GM23338 (cell line): Measurements from ENCODE around the gene GNPTG. TPM values are rescaled to one million over a fixed set of nuclear protein-coding genes. Genes with fewer than 3 reads are reported as not detected.
A peak's percentile ranks its signal among the peaks of the same experiment; 100 is the strongest.

Experiments used
- ATAC-seq: fragments of 200-7000 bp; cut with Tn5 transposase; 3 replicates; pipeline ENCODE4 v1.9.1; 2020
- DNase-seq: peaks from one replicate; pipeline ENCODE4 v3.0.0-alpha.2; 2015; ENCODE audit warnings: low spot score
- H2AFZ ChIP-seq: fragments of 200-600 bp; sonication (generic); 2 replicates; pipeline ENCODE4 v1.8.0; 2016; ENCODE audit warnings: antibody characterized with exemption, mild to moderate bottlenecking, moderate library complexity
- H3F3A ChIP-seq: fragments of 200-600 bp; sonication (generic); replicated peaks from 2 replicates; pipeline ENCODE4 v1.8.0; 2017; ENCODE audit warnings: antibody characterized with exemption, mixed run types, low read depth
- H3K27ac ChIP-seq: fragments of 200-600 bp; sonication (generic); 2 replicates; pipeline ENCODE4 v1.6.1; 2016; ENCODE audit warnings: low read depth
- H3K27me3 ChIP-seq: fragments of 200-600 bp; sonication (generic); 2 replicates; pipeline ENCODE4 v1.8.0; 2016; ENCODE audit warnings: mild to moderate bottlenecking, mixed run types, moderate library complexity; ENCODE audit not compliant: insufficient read depth
- H3K36me3 ChIP-seq: fragments of 200-600 bp; sonication (generic); 2 replicates; pipeline ENCODE4 v1.8.0; 2016; ENCODE audit warnings: mild to moderate bottlenecking; ENCODE audit not compliant: insufficient read depth
- H3K4me1 ChIP-seq: fragments of 200-600 bp; sonication (generic); 2 replicates; pipeline ENCODE4 v1.8.0; 2016; ENCODE audit warnings: mild to moderate bottlenecking, moderate library complexity; ENCODE audit not compliant: insufficient read depth
- H3K4me2 ChIP-seq: fragments of 200-600 bp; sonication (generic); 2 replicates; pipeline ENCODE4 v1.7.1; 2017; ENCODE audit warnings: mixed run types
- H3K4me3 ChIP-seq: fragments of 200-600 bp; sonication (generic); 2 replicates; pipeline ENCODE4 v1.6.1; 2016; ENCODE audit warnings: mixed run types
- H3K79me2 ChIP-seq: fragments of 200-600 bp; sonication (generic); replicated peaks from 2 replicates; pipeline ENCODE4 v1.8.0; 2017; ENCODE audit warnings: mild to moderate bottlenecking; ENCODE audit not compliant: insufficient read depth
- H3K9me2 ChIP-seq: fragments of 200-600 bp; sonication (generic); 2 replicates; pipeline ENCODE4 v1.8.0; 2017; ENCODE audit not compliant: insufficient read depth
- H4K20me1 ChIP-seq: fragments of 200-600 bp; sonication (generic); replicated peaks from 2 replicates; pipeline ENCODE4 v1.8.0; 2017; ENCODE audit warnings: mild to moderate bottlenecking; ENCODE audit not compliant: insufficient read depth
- H3K27ac Mint-ChIP-seq: 2 replicates; pipeline ENCODE4 v1.8.0; 2020; ENCODE audit warnings: inconsistent platforms, mild to moderate bottlenecking, moderate library complexity, mixed read lengths
- H3K27me3 Mint-ChIP-seq: 3 replicates; pipeline ENCODE4 v1.8.0; 2022; ENCODE audit warnings: low read depth, mild to moderate bottlenecking, moderate library complexity, mixed read lengths, inconsistent platforms; ENCODE audit not compliant: insufficient read depth, poor library complexity
- H3K36me3 Mint-ChIP-seq: 3 replicates; pipeline ENCODE4 v1.8.0; 2021; ENCODE audit warnings: low read depth, mild to moderate bottlenecking, inconsistent platforms, moderate library complexity, mixed read lengths
- H3K4me1 Mint-ChIP-seq: 3 replicates; pipeline ENCODE4 v1.8.0; 2020; ENCODE audit warnings: mild to moderate bottlenecking, inconsistent platforms, mixed read lengths
- H3K4me3 Mint-ChIP-seq: 3 replicates; pipeline ENCODE4 v1.8.0; 2021; ENCODE audit warnings: moderate library complexity, mild to moderate bottlenecking, inconsistent platforms, mixed read lengths
- H3K9me3 Mint-ChIP-seq: 3 replicates; pipeline ENCODE4 v1.8.0; 2020; ENCODE audit warnings: moderate library complexity, mild to moderate bottlenecking, inconsistent platforms, mixed read lengths
- CREB1 ChIP-seq: fragments of 250-450 bp; sonication (Bioruptor Pico); IDR thresholded peaks from 2 replicates; pipeline ENCODE4 v1.5.0; 2020; ENCODE audit warnings: low read depth, mild to moderate bottlenecking, moderate library complexity
- CTCF ChIP-seq, 2 experiments: fragments of 200-600 bp in 1 of 2; sonication (generic) in 1 of 2; conservative IDR thresholded peaks; 2 replicates each; pipeline versions ENCODE4 v1.5.1 to v1.6.1; 2016 to 2017; ENCODE audit warnings: antibody characterized with exemption in 2 of 2, low read depth in 2 of 2, mild to moderate bottlenecking in 2 of 2, moderate library complexity in 1 of 2
- ETS1 ChIP-seq: IDR thresholded peaks from 2 replicates; pipeline ENCODE4 v1.6.1; 2016; ENCODE audit warnings: antibody characterized with exemption
- EZH2 ChIP-seq: fragments of 200-600 bp; sonication (generic); IDR thresholded peaks from one replicate; pipeline ENCODE4 v1.8.0; 2017; ENCODE audit warnings: antibody characterized with exemption, mild to moderate bottlenecking, low read depth; ENCODE audit not compliant: unreplicated experiment
- EZH2phosphoT487 ChIP-seq: fragments of 200-600 bp; sonication (generic); IDR thresholded peaks from one replicate; pipeline ENCODE4 v1.8.1; 2018; ENCODE audit warnings: antibody characterized with exemption; ENCODE audit not compliant: unreplicated experiment
- NANOG ChIP-seq: IDR thresholded peaks from 2 replicates; pipeline ENCODE4 v1.6.1; 2016; ENCODE audit warnings: antibody characterized with exemption, borderline replicate concordance
- POLR2AphosphoS5 ChIP-seq: IDR thresholded peaks from 2 replicates; pipeline ENCODE4 v1.6.1; 2016; ENCODE audit warnings: antibody characterized with exemption, low read depth
- STAT1 ChIP-seq: IDR thresholded peaks from one replicate; pipeline ENCODE4 v1.6.1; 2016; ENCODE audit warnings: antibody characterized with exemption; ENCODE audit not compliant: unreplicated experiment
- ZNF114 ChIP-seq: fragments of 250-450 bp; sonication (Bioruptor Pico); IDR thresholded peaks from 2 replicates; pipeline ENCODE4 v1.5.0; 2020; ENCODE audit warnings: mild to moderate bottlenecking, moderate library complexity
- ZNF331 ChIP-seq: fragments of 250-450 bp; sonication (Bioruptor Pico); IDR thresholded peaks from 2 replicates; pipeline ENCODE4 v1.5.0; 2020; ENCODE audit warnings: low read depth, mild to moderate bottlenecking, moderate library complexity
- ZNF462 ChIP-seq: fragments of 250-450 bp; sonication (Bioruptor Pico); IDR thresholded peaks from 2 replicates; pipeline ENCODE4 v1.5.0; 2020; ENCODE audit warnings: mild to moderate bottlenecking, moderate library complexity
- polyA plus RNA-seq: library from polyadenylated mRNA; unstranded; fragments of >200 nt; fragmentation: Nextera tagmentation; extraction: Ambion mirVana; gene quantifications from 2 replicates; pipeline ENCODE4 v1.2.1, GENCODE V29; 2016
- total RNA-seq: library from RNA; depleted of rRNA; stranded (reverse); fragments of >200 nt; shearing (Covaris generic); gene quantifications from 2 replicates; pipeline ENCODE4 v1.2.3, GENCODE V29; 2014

Gene GNPTG
- total and polyA plus RNA-seq, 2 experiments from 2014 or later = 23.3 to 41.0 TPM

- Histone ChIP-seq H3K4me2 (peak overlapping the region; percentile 91), H3K9me2 (no peaks in the 10 kb centered on the region), H3K4me1 (peaks cover 16% of the 10 kb centered on the region), H3F3A (peaks cover 4% of the 10 kb centered on the region), H3K4me3 (peak overlapping the region; percentile 86), H3K36me3 (no peaks in the 10 kb centered on the region), H3K27ac (no peak overlapping the region), H3K27me3 (no peaks in the 10 kb centered on the region), H3K79me2 (peaks cover 25% of the 10 kb centered on the region), H4K20me1 (peaks cover 6% of the 10 kb centered on the region), H2AFZ (peak overlapping the region; percentile 63)
- Mint-ChIP-seq H3K36me3 (peaks cover 5% of the 10 kb centered on the region; the same call in 1 of the 3 replicates), H3K27ac (peak overlapping the region; percentile 77; the same call in 1 of the 2 replicates), H3K9me3 (no peaks in the 10 kb centered on the region), H3K27me3 (peaks cover 10% of the 10 kb centered on the region), H3K4me3 (peak overlapping the region; percentile 86), H3K4me1 (peaks cover 16% of the 10 kb centered on the region)
- no peak for TF ChIP-seq EZH2phosphoT487
- 0 out of 4 replicates have a peak, but pooled peaks of 1 of the 2 experiments have one; percentile 7 for TF ChIP-seq CTCF (conservative IDR thresholded peaks at IDR 0.05; ENCODE audit: low read depth in 2 of 2)
- peak; percentile 69 for TF ChIP-seq POLR2AphosphoS5
- DNase-seq = peak; percentile 83
- peak; percentile 75 for ATAC-seq
Measured at GRCh38 chr16:1379304-1380076, 27.8 kb downstream of the GNPTG start.

- peaks cover 16% of the 10 kb centered on the region for H3K4me1 ChIP-seq
- peaks cover 16% of the 10 kb centered on the region for H3K4me1 Mint-ChIP-seq
- no peak for TF ChIP-seq STAT1
- no peak for TF ChIP-seq ZNF462
- TF ChIP-seq EZH2 = no peak
- TF ChIP-seq ETS1 = no peak
- no peak for TF ChIP-seq ZNF114 (CRISPR knock-in tag)
- no peak for TF ChIP-seq EZH2phosphoT487
- TF ChIP-seq POLR2AphosphoS5 = no peak
- no peak for TF ChIP-seq CREB1 (CRISPR knock-in tag)
- TF ChIP-seq NANOG = no peak
- TF ChIP-seq ZNF331 (CRISPR knock-in tag) = no peak
Measured at GRCh38 chr16:1380195-1380594, 28.5 kb downstream of the GNPTG start.

More at GRCh38 chr16:1380195-1380594, 28.5 kb downstream of the GNPTG start:
- Histone ChIP-seq H3K36me3 (no peaks in the 10 kb centered on the region), H3K27ac (no peak overlapping the region), H4K20me1 (peaks cover 6% of the 10 kb centered on the region), H3K9me2 (no peaks in the 10 kb centered on the region), H3K27me3 (no peaks in the 10 kb centered on the region), H3F3A (peaks cover 4% of the 10 kb centered on the region), H3K4me2 (peak overlapping the region; percentile 82), H3K79me2 (peaks cover 25% of the 10 kb centered on the region), H2AFZ (peak overlapping the region; percentile 63), H3K4me3 (peak overlapping the region; percentile 86)
- DNase-seq (no peak), ATAC-seq (peak; percentile 16)
- peak overlapping the region; percentile 86 for H3K4me3 Mint-ChIP-seq
- H3K36me3 Mint-ChIP-seq = peaks cover 5% of the 10 kb centered on the region; the same call in 2 of the 3 replicates
- peaks cover 10% of the 10 kb centered on the region for H3K27me3 Mint-ChIP-seq
- peak overlapping the region; percentile 77; the same call in 1 of the 2 replicates for H3K27ac Mint-ChIP-seq
- H3K9me3 Mint-ChIP-seq = no peaks in the 10 kb centered on the region
